ENCODE results near the gene COL26A1. TPM values are rescaled to one million over a fixed set of nuclear protein-coding genes. Genes with fewer than 3 reads are reported as not detected.

COL26A1 gene
- total and polyA plus RNA-seq, 2 of the 4 experiments (the other 2 are of a cell fraction) = not detected

DNA sequence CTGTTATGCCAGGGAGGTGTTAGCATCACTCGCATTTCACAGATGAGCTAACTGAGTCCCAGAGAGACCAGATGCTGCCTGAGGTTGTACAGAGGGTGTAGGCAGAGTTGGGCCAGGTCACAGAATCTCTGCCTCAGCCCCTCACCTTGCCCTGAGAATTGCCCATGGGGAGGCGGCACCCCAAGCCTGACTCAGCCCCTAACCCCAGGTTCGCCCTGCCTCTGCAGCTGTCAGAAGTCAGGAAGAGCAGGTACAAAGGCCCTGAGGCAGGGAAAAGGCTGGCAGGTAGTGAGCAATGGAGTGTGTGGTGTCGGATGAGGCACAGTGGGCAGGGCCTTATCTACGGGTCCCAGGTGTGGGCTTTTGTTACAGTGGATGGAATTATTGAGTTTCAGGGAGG is 187.1 kb downstream of the COL26A1 start:
- Histone ChIP-seq H3K79me1 (ENCODE audit: low read depth in 1 of 2, low read length in 2 of 2) (no peaks in the 10 kb centered on the region), H2BK5ac (ENCODE audit: low read depth, low read length, poor library complexity, severe bottlenecking) (no peak overlapping the region), H3K4me3 (ENCODE audit: insufficient read depth, low read depth, low read length) (no peak overlapping the region), H3K27me3 (ENCODE audit: control insufficient read depth, insufficient read depth, low read length) (peaks cover 18% of the 10 kb centered on the region), H4K91ac (ENCODE audit: insufficient read depth, low read depth, low read length) (no peak overlapping the region), H2BK15ac (ENCODE audit: low read depth, low read length) (no peak overlapping the region), H4K20me1 (ENCODE audit: insufficient read depth, low read length) (no peaks in the 10 kb centered on the region), H3K18ac (ENCODE audit: low read depth, low read length) (no peak overlapping the region), H3K9me1 (ENCODE audit: insufficient read depth, low read length) (no peaks in the 10 kb centered on the region), H2AK5ac (ENCODE audit: low read depth, low read length) (no peak overlapping the region), H3K36me3 (ENCODE audit: control insufficient read depth, insufficient read depth, low read length) (no peaks in the 10 kb centered on the region), H2AK9ac (replicated peaks; ENCODE audit: low read depth, low read length, poor library complexity) (no peak overlapping the region), H3K23ac (ENCODE audit: low read depth, low read length) (no peak overlapping the region), H3K4me2 (ENCODE audit: low read depth, low read length) (no peak overlapping the region), H4K8ac (ENCODE audit: low read depth in 2 of 2, low read length in 2 of 2) (no peak overlapping the region), H3K14ac (replicated peaks; ENCODE audit: low read depth, low read length) (no peak overlapping the region), H3K4me1 (ENCODE audit: control insufficient read depth, insufficient read depth, low read length) (no peaks in the 10 kb centered on the region), H2BK20ac (ENCODE audit: low read depth, low read length) (no peak overlapping the region), H3K4ac (ENCODE audit: low read depth, low read length) (no peak overlapping the region), H3K9ac (ENCODE audit: low read depth, low read length) (no peak overlapping the region), H3K56ac (ENCODE audit: extremely low read depth, insufficient read depth, low read length) (no peak overlapping the region), H2AFZ (replicated peaks; ENCODE audit: low read length, poor library complexity) (no peak overlapping the region), H4K5ac (ENCODE audit: low read depth, low read length) (no peak overlapping the region), H2BK120ac (ENCODE audit: low read depth, low read length) (no peak overlapping the region), H3K27ac (ENCODE audit: insufficient read depth, low read length) (no peak overlapping the region), H3K9me3 (ENCODE audit: control insufficient read depth, insufficient read depth, low read length) (no peaks in the 10 kb centered on the region)
- ChIA-PET POLR2A (ENCODE audit: unreplicated experiment) (no interaction called here), CTCF (no interaction called here)
- 100% methylated on average over 2 of the region's 5 CpGs; no CpG with 5 or more reads in 1 of the 2 experiments for WGBS, 2 experiments (ENCODE audit: extremely low coverage in 2 of 2, insufficient read length in 1 of 2)
- ATAC-seq (ENCODE audit: low read depth) (no peak), DNase-seq (no peak)
- in situ Hi-C loops (cut with MboI; ENCODE audit: low sequenced_read_pairs) = no loop called here
- intact Hi-C loops (cut with micrococcal nuclease) = loop anchor here (10.0 kb wide), 2 partner anchors 135 to 265 kb away; partner anchors contain the start of gene CUX1
- TF ChIP-seq, protein P1, sequence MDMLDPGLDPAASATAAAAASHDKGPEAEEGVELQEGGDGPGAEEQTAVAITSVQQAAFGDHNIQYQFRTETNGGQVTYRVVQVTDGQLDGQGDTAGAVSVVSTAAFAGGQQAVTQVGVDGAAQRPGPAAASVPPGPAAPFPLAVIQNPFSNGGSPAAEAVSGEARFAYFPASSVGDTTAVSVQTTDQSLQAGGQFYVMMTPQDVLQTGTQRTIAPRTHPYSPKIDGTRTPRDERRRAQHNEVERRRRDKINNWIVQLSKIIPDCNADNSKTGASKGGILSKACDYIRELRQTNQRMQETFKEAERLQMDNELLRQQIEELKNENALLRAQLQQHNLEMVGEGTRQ (IDR thresholded peaks at IDR 0.05; ENCODE audit: low read depth, low read length) = no peak
- no peak for TF ChIP-seq NFE2L2 (IDR thresholded peaks at IDR 0.05; ENCODE audit: low read depth, low read length)
- TF ChIP-seq CHD1 (IDR thresholded peaks at IDR 0.05; ENCODE audit: low read depth, low read length) = no peak
- no peak for TF ChIP-seq RCOR1 (IDR thresholded peaks at IDR 0.05; ENCODE audit: insufficient replicate concordance, low read length)
- no peak for TF ChIP-seq ELK1 (IDR thresholded peaks at IDR 0.05; ENCODE audit: borderline replicate concordance, low read depth, low read length)
- TF ChIP-seq FOS (IDR thresholded peaks at IDR 0.05; ENCODE audit: low read depth, low read length) = no peak
- TF ChIP-seq CEBPB (IDR thresholded peaks at IDR 0.05; ENCODE audit: low read depth, low read length) = no peak
- TF ChIP-seq RAD21 (IDR thresholded peaks at IDR 0.05; ENCODE audit: low read length) = no peak
- no peak for TF ChIP-seq BHLHE40 (IDR thresholded peaks at IDR 0.05; ENCODE audit: low read depth, low read length)
- TF ChIP-seq SMC3 (IDR thresholded peaks at IDR 0.05; ENCODE audit: low read depth, low read length) = no peak
- TF ChIP-seq MAFK (IDR thresholded peaks at IDR 0.05; ENCODE audit: low read depth, low read length) = no peak
- TF ChIP-seq MAZ (IDR thresholded peaks at IDR 0.05; ENCODE audit: borderline replicate concordance, low read depth, low read length) = no peak
- no peak for TF ChIP-seq POLR2A (IDR thresholded peaks at IDR 0.05; ENCODE audit: low read depth, low read length)
- dilution Hi-C loops (cut with HindIII; ENCODE audit: low sequenced_read_pairs, unreplicated experiment) = no loop called here
- BruUV-seq (replicated peaks) = no TSS peak
